ENCODE data around the gene DDX3X.

DNA sequence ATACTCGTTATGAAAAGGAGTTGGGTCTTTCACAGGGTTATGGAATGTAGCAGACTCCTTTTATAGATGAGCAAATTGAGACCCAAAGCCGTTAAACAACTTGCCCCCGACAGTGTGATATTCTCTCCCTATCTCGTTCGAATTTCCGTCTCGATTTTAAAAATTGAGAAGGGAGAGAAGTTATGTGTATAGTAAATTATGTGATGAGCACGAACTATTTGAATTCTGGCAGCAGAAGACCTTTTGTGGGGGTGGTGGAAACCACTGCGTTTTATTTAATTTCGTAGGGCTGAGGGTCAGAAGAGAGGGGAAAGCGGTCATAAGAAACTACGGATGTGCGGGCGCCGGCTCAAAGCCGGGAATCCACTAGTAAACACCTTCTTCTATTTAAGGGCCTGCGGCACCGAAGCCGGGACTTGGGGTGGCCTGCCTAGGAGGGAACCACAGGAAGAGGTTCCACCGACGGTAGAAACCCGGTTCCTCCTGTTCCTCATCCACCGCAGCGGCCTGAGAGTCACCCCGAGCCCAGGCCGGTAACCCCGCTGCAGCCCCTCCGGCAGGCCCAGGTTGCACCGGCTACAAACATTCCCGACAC, 1.5 kb upstream of the DDX3X start:
- TF ChIP-seq, protein P1, sequence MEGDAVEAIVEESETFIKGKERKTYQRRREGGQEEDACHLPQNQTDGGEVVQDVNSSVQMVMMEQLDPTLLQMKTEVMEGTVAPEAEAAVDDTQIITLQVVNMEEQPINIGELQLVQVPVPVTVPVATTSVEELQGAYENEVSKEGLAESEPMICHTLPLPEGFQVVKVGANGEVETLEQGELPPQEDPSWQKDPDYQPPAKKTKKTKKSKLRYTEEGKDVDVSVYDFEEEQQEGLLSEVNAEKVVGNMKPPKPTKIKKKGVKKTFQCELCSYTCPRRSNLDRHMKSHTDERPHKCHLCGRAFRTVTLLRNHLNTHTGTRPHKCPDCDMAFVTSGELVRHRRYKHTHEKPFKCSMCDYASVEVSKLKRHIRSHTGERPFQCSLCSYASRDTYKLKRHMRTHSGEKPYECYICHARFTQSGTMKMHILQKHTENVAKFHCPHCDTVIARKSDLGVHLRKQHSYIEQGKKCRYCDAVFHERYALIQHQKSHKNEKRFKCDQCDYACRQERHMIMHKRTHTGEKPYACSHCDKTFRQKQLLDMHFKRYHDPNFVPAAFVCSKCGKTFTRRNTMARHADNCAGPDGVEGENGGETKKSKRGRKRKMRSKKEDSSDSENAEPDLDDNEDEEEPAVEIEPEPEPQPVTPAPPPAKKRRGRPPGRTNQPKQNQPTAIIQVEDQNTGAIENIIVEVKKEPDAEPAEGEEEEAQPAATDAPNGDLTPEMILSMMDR (IDR thresholded peaks at IDR 0.05), result no peak
- no peak for TF ChIP-seq POLR2A (IDR thresholded peaks at IDR 0.05)

Measured in testis (tissue), 2 donors.